Left ventricle myocardium inferior (tissue), 1 donor: Measurements from ENCODE around the gene CCDC86. TPM values are rescaled to one million over a fixed set of nuclear protein-coding genes. Genes with fewer than 3 reads are reported as not detected.

Experiments
- DNase-seq: peaks from one replicate; pipeline ENCODE4 v3.0.0-alpha.2; 2020
- H3K27ac ChIP-seq: fragments of 200-600 bp; replicated peaks from 2 replicates; pipeline ENCODE4 v1.8.0; 2021
- H3K27me3 ChIP-seq: fragments of 200-600 bp; 2 replicates; pipeline ENCODE4 v1.8.0; 2021; ENCODE audit warnings: low read depth
- H3K36me3 ChIP-seq: fragments of 200-600 bp; 2 replicates; pipeline ENCODE4 v1.8.0; 2021
- H3K4me1 ChIP-seq: fragments of 200-600 bp; 2 replicates; pipeline ENCODE4 v1.8.0; 2021
- H3K4me3 ChIP-seq: fragments of 200-600 bp; 2 replicates; pipeline ENCODE4 v1.8.0; 2021; ENCODE audit warnings: mild to moderate bottlenecking, moderate library complexity
- H3K9me3 ChIP-seq: fragments of 200-600 bp; replicated peaks from 2 replicates; pipeline ENCODE4 v1.8.0; 2021
- intact Hi-C: fragments of 100-400 bp; cut with micrococcal nuclease; formaldehyde crosslinking; loops from one replicate; pipeline ENCODE4 v1.11.0; 2022
- total RNA-seq: library from RNA; stranded (reverse); fragmentation: NEBNext Ultra II Directional; extraction: Animal tissue kit (Norgen Biotek cat#: 25700); gene quantifications from one replicate; pipeline ENCODE4 v1.2.1, GENCODE V29; 2021
- TF ChIP-seq, protein P1 (sequence below): fragments of 200-600 bp; IDR thresholded peaks from 2 replicates; pipeline ENCODE4 v1.8.0; 2021; ENCODE audit warnings: antibody characterized with exemption, mild to moderate bottlenecking, borderline replicate concordance
- donor health status: DM: no; HTN: yes; CAD: no; lungs with severe emphysema.

Gene CCDC86
- total RNA-seq, 1 donor from 2014 or later = 9.3 TPM

DNA sequence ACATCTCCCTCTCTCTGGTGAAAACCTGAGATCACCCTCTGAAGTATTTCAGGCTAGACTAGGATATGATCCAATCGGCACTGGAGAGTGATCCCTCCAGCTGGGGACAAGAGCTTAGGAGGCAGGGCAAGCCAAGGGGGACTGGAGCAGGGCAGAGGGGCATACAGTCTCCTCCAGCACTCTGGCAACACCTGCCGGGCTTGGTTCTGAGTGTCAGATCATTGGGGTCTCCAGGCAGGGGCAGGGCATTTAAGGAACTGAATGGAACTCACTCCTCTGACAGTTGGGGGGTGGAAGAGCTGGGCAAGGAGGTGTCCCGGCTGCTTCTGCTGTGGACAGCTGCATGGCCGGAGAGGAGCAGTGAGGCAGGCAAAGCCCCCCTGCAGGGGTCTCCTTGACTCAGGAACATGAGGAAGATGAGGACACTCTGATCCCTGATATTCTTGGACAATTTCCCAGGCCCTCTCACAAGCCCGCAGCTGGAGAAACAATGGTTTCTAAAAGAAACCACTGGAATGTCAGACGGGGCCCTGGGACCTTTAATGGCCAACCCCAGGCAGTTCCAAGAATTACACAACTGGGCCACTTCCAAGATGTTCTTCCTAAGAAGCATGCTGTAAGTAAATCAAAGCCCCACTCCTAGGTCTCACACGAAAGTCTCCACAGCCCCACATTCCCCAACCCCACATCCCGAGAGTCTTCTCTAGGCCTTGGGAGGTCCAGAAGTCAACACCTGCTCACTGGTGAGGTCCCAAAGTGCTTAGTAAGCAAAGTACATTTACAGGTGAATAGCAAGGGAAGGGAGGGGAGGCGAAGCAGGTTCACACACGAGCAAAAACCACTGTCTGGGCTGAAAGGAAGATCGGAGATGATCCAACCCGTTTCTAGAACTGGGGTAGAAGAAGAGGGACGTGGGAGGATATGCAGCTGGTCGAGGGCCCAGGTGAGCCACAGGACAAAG is 1.2 kb upstream of the CCDC86 start:
- DNase-seq = peak; percentile 53
- TF ChIP-seq, protein P1, sequence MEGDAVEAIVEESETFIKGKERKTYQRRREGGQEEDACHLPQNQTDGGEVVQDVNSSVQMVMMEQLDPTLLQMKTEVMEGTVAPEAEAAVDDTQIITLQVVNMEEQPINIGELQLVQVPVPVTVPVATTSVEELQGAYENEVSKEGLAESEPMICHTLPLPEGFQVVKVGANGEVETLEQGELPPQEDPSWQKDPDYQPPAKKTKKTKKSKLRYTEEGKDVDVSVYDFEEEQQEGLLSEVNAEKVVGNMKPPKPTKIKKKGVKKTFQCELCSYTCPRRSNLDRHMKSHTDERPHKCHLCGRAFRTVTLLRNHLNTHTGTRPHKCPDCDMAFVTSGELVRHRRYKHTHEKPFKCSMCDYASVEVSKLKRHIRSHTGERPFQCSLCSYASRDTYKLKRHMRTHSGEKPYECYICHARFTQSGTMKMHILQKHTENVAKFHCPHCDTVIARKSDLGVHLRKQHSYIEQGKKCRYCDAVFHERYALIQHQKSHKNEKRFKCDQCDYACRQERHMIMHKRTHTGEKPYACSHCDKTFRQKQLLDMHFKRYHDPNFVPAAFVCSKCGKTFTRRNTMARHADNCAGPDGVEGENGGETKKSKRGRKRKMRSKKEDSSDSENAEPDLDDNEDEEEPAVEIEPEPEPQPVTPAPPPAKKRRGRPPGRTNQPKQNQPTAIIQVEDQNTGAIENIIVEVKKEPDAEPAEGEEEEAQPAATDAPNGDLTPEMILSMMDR = no peak
- H3K4me3 ChIP-seq = peak overlapping the region; percentile 88
- H3K9me3 ChIP-seq = no peaks in the 10 kb centered on the region
- intact Hi-C loops = no loop called here
- peaks cover 50% of the 10 kb centered on the region for H3K4me1 ChIP-seq
- H3K27ac ChIP-seq = peak overlapping the region; percentile 88
- no peaks in the 10 kb centered on the region for H3K36me3 ChIP-seq
- H3K27me3 ChIP-seq = no peaks in the 10 kb centered on the region

DNA sequence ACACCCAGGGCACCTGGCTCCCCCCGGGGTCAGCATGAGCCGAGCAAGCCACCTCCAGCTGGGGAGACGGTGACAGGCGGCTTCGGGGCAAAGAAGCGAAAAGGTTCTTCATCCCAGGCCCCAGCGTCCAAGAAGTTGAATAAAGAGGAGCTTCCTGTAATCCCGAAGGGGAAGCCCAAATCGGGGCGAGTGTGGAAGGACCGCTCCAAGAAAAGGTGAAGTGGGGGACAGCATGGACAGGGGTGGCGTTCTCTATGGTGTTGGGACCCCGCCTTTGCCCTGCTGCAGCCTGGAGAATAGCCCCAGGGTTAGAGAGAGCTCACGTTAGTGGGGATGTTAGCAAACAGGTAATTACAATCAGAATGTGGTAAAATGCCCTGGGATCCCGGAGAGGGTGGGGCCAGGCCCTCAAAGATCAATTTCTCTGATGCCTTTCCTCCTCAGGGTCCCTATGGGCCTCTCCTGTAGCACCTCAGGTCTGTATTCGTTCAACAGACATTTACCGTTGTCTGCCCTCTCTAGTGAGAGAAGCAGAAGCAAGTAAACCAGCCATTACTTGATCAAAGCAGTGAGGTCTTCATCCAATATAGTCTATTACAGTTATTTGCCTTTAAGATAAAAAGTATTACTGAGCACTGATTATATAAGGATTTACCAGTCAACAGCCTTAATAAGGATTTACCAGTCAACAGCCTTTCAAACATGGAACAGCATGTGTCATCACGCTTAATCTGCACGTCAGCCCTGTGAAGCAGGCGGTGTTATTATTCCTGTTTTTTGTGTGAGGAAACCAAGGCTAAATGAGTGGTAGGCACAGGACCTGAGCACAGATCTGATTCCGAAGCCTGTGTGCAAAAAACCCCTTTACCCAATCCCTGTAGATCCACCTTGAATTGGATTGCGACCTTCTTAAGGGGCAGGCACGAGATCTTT is 1.0 kb downstream of the CCDC86 start:
- intact Hi-C loops = no loop called here
- H3K36me3 ChIP-seq = peaks cover 4% of the 10 kb centered on the region
- H3K4me1 ChIP-seq = peaks cover 50% of the 10 kb centered on the region
- no peaks in the 10 kb centered on the region for H3K27me3 ChIP-seq
- H3K9me3 ChIP-seq = no peaks in the 10 kb centered on the region
- H3K27ac ChIP-seq = peak overlapping the region; percentile 88
- TF ChIP-seq, protein P1 = no peak
- H3K4me3 ChIP-seq = peak overlapping the region; percentile 88
- DNase-seq = no peak

DNA sequence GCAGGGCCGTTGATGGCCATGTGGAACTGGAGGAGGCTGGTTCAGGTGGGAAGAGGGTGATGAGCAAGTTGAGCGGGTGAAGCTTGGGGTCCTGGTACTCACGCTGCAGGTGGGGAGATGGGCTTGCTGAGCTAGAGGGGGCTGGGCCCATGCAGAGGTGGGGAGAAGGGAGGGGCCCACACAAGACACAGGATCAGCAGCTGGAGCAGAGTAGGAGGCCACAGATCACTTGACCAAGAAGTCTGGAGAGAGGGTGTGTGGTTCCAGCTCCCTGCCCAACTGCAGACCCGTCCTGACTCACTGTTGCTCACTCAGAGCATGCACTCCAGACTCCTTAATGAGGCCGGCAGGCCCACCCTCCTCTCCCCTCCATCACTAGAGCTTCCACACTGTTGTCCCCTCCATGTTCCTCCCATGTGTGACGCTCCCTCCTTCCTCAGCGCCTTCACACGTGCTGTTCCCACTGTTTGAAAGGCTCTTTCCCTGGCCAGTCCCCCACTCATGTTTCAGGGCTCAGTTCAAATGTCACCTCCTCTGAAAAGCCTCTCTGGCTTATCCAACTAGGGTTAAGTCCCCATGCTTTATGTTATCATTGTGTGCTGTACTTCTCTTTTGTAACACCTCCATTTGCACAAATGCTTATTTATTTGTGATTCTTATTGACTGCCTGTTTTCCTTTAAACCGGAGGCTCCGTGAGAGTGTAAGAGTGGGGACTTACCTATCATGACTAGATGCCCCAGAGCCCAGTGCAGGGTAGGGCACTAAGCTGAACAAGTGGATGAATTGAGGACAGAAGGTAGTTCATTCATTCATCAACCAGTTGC is 2.3 kb downstream of the CCDC86 start:
- Histone ChIP-seq H3K9me3 (no peaks in the 10 kb centered on the region), H3K27ac (no peak overlapping the region), H3K4me1 (peaks cover 50% of the 10 kb centered on the region), H3K27me3 (no peaks in the 10 kb centered on the region), H3K4me3 (peak overlapping the region; percentile 88), H3K36me3 (peaks cover 17% of the 10 kb centered on the region)
- TF ChIP-seq, protein P1 = no peak
- intact Hi-C loops = no loop called here
- no peak for DNase-seq

DNA sequence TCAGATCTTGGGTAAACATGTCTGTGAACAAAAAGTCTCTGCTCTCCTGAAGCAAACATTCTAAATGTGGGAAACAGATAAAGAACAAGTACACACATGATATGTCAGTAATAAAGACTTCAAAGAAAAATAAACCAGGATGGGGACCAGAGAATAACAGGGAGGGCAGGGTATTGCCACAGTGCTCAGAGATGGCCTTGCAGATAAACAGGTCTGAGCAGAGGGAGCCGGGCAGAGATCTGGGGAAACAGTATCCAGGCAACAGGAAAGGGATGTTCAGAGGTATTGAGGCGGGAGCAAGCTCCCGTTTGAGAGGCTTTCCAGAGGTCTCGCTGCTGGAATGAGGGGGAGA is 2.9 kb downstream of the CCDC86 start:
- intact Hi-C loops = no loop called here
- TF ChIP-seq, protein P1 = no peak
- DNase-seq = no peak
- no peak overlapping the region for H3K4me3 ChIP-seq
- H3K27ac ChIP-seq = no peak overlapping the region
- peaks cover 23% of the 10 kb centered on the region for H3K36me3 ChIP-seq
- no peaks in the 10 kb centered on the region for H3K27me3 ChIP-seq
- peaks cover 49% of the 10 kb centered on the region for H3K4me1 ChIP-seq
- no peaks in the 10 kb centered on the region for H3K9me3 ChIP-seq

DNA sequence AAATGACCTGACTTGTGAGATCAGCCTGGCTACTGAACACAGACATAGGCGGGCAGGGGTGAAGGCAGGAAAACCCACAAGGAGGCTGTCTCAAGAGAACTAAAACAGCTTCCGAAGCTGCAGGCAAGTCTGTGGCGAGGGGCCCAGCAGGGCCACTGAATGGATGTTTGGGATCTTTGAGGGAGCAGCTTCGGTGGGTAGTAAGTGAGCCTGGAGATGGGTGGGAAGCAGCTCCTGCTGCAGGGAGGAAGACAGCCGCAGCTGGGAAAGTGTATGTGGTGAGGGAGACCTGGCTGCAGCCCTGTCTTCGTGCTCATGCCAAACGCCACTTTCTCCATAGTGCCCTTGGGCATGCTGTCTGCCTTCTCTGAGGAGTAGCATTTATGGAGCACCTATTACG is 3.4 kb downstream of the CCDC86 start:
- Histone ChIP-seq H3K27me3 (no peaks in the 10 kb centered on the region), H3K9me3 (no peaks in the 10 kb centered on the region), H3K4me3 (no peak overlapping the region), H3K27ac (no peak overlapping the region), H3K4me1 (peaks cover 44% of the 10 kb centered on the region), H3K36me3 (peaks cover 28% of the 10 kb centered on the region)
- no peak for DNase-seq
- intact Hi-C loops = no loop called here
- TF ChIP-seq, protein P1 = no peak
